T-cell (primary cell): ENCODE measurements around the gene ACER3. TPM values are rescaled to one million over a fixed set of nuclear protein-coding genes. Genes with fewer than 3 reads are reported as not detected.

ENCODE experiments used
- ATAC-seq, 4 experiments: fragments of 200-7000 bp in 3 of 4; fragments of 150-1000 bp in 1 of 4; cut with Tn5 transposase; replicated peaks in 1 of 4; 1 replicate in 3 of 4; 2 replicates in 1 of 4; pipeline ENCODE4 v1.10.0; 2021; ENCODE audit warnings: moderate library complexity in 3 of 4, mild to moderate bottlenecking in 2 of 4, moderate number of reproducible peaks in 1 of 4
- CTCF ChIA-PET, 2 donors: fragments of 300-600 bp; sonication (Branson Sonifier 250); formaldehyde crosslinking; loops; one replicate each; lab custom pipeline; 2022; ENCODE audit warnings: antibody characterized with exemption in 2 of 2; lab: Charles Lee
- POLR2A ChIA-PET, 2 donors: fragments of 300-600 bp; sonication (Branson Sonifier 250); formaldehyde crosslinking; loops; one replicate each; lab custom pipeline; 2022; ENCODE audit warnings: antibody characterized with exemption in 2 of 2; lab: Charles Lee
- DNase-seq, 35 experiments: peaks; one replicate each; pipeline versions ENCODE4 v3.0.0 to v3.0.0-alpha.2; 2013 to 2023
- H3K27ac ChIP-seq: one replicate; pipeline ENCODE4 v1.5.1; 2013; ENCODE audit warnings: low read length
- H3K27me3 ChIP-seq, 2 experiments: replicated peaks in 1 of 2; 1 replicate in 1 of 2; 2 replicates in 1 of 2; pipeline versions ENCODE4 v1.6.1 to v1.7.0; 2013; ENCODE audit warnings: low read length in 1 of 2, mixed read lengths in 1 of 2; ENCODE audit not compliant: control insufficient read depth in 2 of 2, insufficient read depth in 2 of 2; ENCODE audit errors: extremely low read depth in 1 of 2
- H3K36me3 ChIP-seq, 2 donors: 1 replicate in 1 of 2; 2 replicates in 1 of 2; pipeline versions ENCODE4 v1.6.1 to v1.7.0; 2013; ENCODE audit warnings: low read length in 1 of 2; ENCODE audit not compliant: control insufficient read depth in 2 of 2, insufficient read depth in 1 of 2; ENCODE audit errors: extremely low read depth in 1 of 2
- H3K4me1 ChIP-seq, 2 experiments: 1 replicate in 1 of 2; 2 replicates in 1 of 2; pipeline versions ENCODE4 v1.6.1 to v1.7.0; 2013; ENCODE audit warnings: low read length in 2 of 2, mixed read lengths in 1 of 2; ENCODE audit not compliant: insufficient read depth in 2 of 2, control insufficient read depth in 1 of 2; ENCODE audit errors: extremely low read depth in 1 of 2
- H3K4me3 ChIP-seq, 2 donors: 1 replicate in 1 of 2; 2 replicates in 1 of 2; pipeline versions ENCODE4 v1.5.1 to v1.7.0; 2013; ENCODE audit warnings: mild to moderate bottlenecking in 2 of 2, low read length in 1 of 2, moderate library complexity in 1 of 2; ENCODE audit not compliant: control insufficient read depth in 1 of 2; ENCODE audit errors: extremely low read depth in 1 of 2
- H3K9me3 ChIP-seq: 2 replicates; pipeline ENCODE4 v1.7.0; 2013
- H3K27ac Mint-ChIP-seq, 2 donors: one replicate each; pipeline ENCODE4 v1.8.0; 2020 to 2021; ENCODE audit warnings: mild to moderate bottlenecking in 2 of 2, mixed read lengths in 2 of 2
- H3K27me3 Mint-ChIP-seq, 2 donors: one replicate each; pipeline ENCODE4 v1.8.0; 2021 to 2022; ENCODE audit warnings: mixed read lengths in 2 of 2
- H3K36me3 Mint-ChIP-seq: one replicate; pipeline ENCODE4 v1.8.0; 2021; ENCODE audit warnings: mixed read lengths
- H3K4me1 Mint-ChIP-seq, 3 donors: one replicate each; pipeline ENCODE4 v1.8.0; 2020 to 2022; ENCODE audit warnings: mixed read lengths in 3 of 3, mild to moderate bottlenecking in 1 of 3
- H3K4me3 Mint-ChIP-seq, 3 donors: one replicate each; pipeline ENCODE4 v1.8.0; 2020 to 2022; ENCODE audit warnings: mild to moderate bottlenecking in 3 of 3, mixed read lengths in 3 of 3, moderate library complexity in 3 of 3
- H3K9me3 Mint-ChIP-seq, 3 donors: one replicate each; pipeline ENCODE4 v1.8.0; 2020 to 2022; ENCODE audit warnings: mixed read lengths in 3 of 3
- WGBS: methylation state at CpG from one replicate; pipeline ENCODE4 v1.1.5; 2013; ENCODE audit warnings: missing lambda C conversion rate; ENCODE audit not compliant: insufficient coverage; 5-methylcytosine and 5-hydroxymethylcytosine counted together
- total RNA-seq, 35 experiments: library from RNA in 6 of 35; stranded (reverse) in 6 of 35; fragments of 120-200 nt in 1 of 35; gene quantifications; one replicate each; pipeline versions ENCODE4 v1.2.1 to v1.2.4 and lab custom pipeline; 2013 to 2026

ACER3 gene
- total RNA-seq, 5 donors from 2014 or later (not counting 1 experiment from before 2014, with no cell fraction given), result 4.3 to 9.0 (median 5.2) TPM

- ChIA-PET POLR2A (no interaction called here), CTCF (interaction anchor here in 1 of 2 donors (1.0 kb wide), 1 partner anchor 60 kb away, joined by 4 read pairs; no protein-coding TSS in a partner anchor)
- no peaks in the 10 kb centered on the region for H3K27me3 Mint-ChIP-seq
- H3K27ac Mint-ChIP-seq, result no peak overlapping the region
- Histone ChIP-seq H3K4me3 (no peak overlapping the region), H3K27me3 (no peaks in the 10 kb centered on the region), H3K9me3 (no peaks in the 10 kb centered on the region), H3K36me3 (no peaks in the 10 kb centered on the region), H3K27ac (no peak overlapping the region), H3K4me1 (no peaks in the 10 kb centered on the region)
- no peaks in the 10 kb centered on the region for H3K4me1 Mint-ChIP-seq
- peaks cover 0 to 4% (median 0%) of the 10 kb centered on the region in 3 donors for H3K9me3 Mint-ChIP-seq
- no peak for DNase-seq
- ATAC-seq, result no peak
- H3K4me3 Mint-ChIP-seq, result no peak overlapping the region
- peaks cover 18% of the 10 kb centered on the region for H3K36me3 Mint-ChIP-seq
Observed at GRCh38 chr11:76980196-76980595, 119.5 kb downstream of the ACER3 start.

- ChIA-PET POLR2A (no interaction called here), CTCF (no interaction called here)
- Mint-ChIP-seq H3K4me3 (no peak overlapping the region), H3K27me3 (no peaks in the 10 kb centered on the region), H3K27ac (no peak overlapping the region), H3K4me1 (no peaks in the 10 kb centered on the region), H3K9me3 (no peaks in the 10 kb centered on the region), H3K36me3 (peaks cover 28% of the 10 kb centered on the region)
- Histone ChIP-seq H3K27ac (no peak overlapping the region), H3K27me3 (no peaks in the 10 kb centered on the region), H3K36me3 (no peaks in the 10 kb centered on the region), H3K4me3 (no peak overlapping the region), H3K4me1 (no peaks in the 10 kb centered on the region), H3K9me3 (no peaks in the 10 kb centered on the region)
- ATAC-seq (no peak), DNase-seq (no peak)
- WGBS, result 100% methylated on average over 1 of the region's 1 CpG
Observed at GRCh38 chr11:76984743-76985142, 124.0 kb downstream of the ACER3 start.

- Histone ChIP-seq H3K4me1 (no peaks in the 10 kb centered on the region), H3K9me3 (no peaks in the 10 kb centered on the region), H3K27me3 (no peaks in the 10 kb centered on the region), H3K27ac (no peak overlapping the region), H3K4me3 (no peak overlapping the region), H3K36me3 (no peaks in the 10 kb centered on the region)
- Mint-ChIP-seq H3K4me3 (no peak overlapping the region), H3K36me3 (peaks cover 32% of the 10 kb centered on the region), H3K27me3 (no peaks in the 10 kb centered on the region), H3K27ac (no peak overlapping the region), H3K4me1 (no peaks in the 10 kb centered on the region), H3K9me3 (no peaks in the 10 kb centered on the region)
- ChIA-PET CTCF (no interaction called here), POLR2A (no interaction called here)
- DNase-seq (no peak), ATAC-seq (no peak)
- WGBS, result no CpG with 5 or more reads among the region's 1 CpG
Observed at GRCh38 chr11:76987203-76987602, 126.5 kb downstream of the ACER3 start.

GRCh38 chr11:76990628-76991027 is 129.9 kb downstream of the ACER3 start:
- Histone ChIP-seq H3K27me3 (no peaks in the 10 kb centered on the region), H3K27ac (no peak overlapping the region), H3K4me1 (no peaks in the 10 kb centered on the region), H3K36me3 (no peaks in the 10 kb centered on the region), H3K4me3 (no peak overlapping the region), H3K9me3 (no peaks in the 10 kb centered on the region)
- H3K4me3 Mint-ChIP-seq, result no peak overlapping the region
- DNase-seq, result no peak
- no peak for ATAC-seq
- H3K27me3 Mint-ChIP-seq, result no peaks in the 10 kb centered on the region
- POLR2A ChIA-PET, result interaction anchor here in 1 of 2 donors (0.7 kb wide), 1 partner anchor 22 kb away, joined by 6 read pairs; no protein-coding TSS in a partner anchor
- peaks cover 26% of the 10 kb centered on the region for H3K36me3 Mint-ChIP-seq
- no peak overlapping the region for H3K27ac Mint-ChIP-seq
- CTCF ChIA-PET, result no interaction called here
- no peaks in the 10 kb centered on the region for H3K9me3 Mint-ChIP-seq
- H3K4me1 Mint-ChIP-seq, result no peaks in the 10 kb centered on the region
- WGBS, result no CpG with 5 or more reads among the region's 1 CpG

- Mint-ChIP-seq H3K27me3 (no peaks in the 10 kb centered on the region), H3K36me3 (peaks cover 8% of the 10 kb centered on the region), H3K9me3 (no peaks in the 10 kb centered on the region), H3K27ac (no peak overlapping the region), H3K4me3 (no peak overlapping the region), H3K4me1 (peaks cover 0 to 4% (median 4%) of the 10 kb centered on the region in 3 donors)
- Histone ChIP-seq H3K4me3 (no peak overlapping the region), H3K27ac (no peak overlapping the region), H3K9me3 (no peaks in the 10 kb centered on the region), H3K27me3 (no peaks in the 10 kb centered on the region), H3K36me3 (no peaks in the 10 kb centered on the region), H3K4me1 (peaks cover 0 to 2% of the 10 kb centered on the region in 2 experiments)
- POLR2A ChIA-PET, result no interaction called here
- DNase-seq, result no peak
- ATAC-seq, result no peak
- CTCF ChIA-PET, result no interaction called here
Observed at GRCh38 chr11:76995081-76995576, 134.4 kb downstream of the ACER3 start.

- peaks cover 0 to 4% (median 4%) of the 10 kb centered on the region in 3 donors for H3K4me1 Mint-ChIP-seq
- no CpG with 5 or more reads among the region's 1 CpG for WGBS
- H3K27ac ChIP-seq, result no peak overlapping the region
- H3K27me3 ChIP-seq, result no peaks in the 10 kb centered on the region
- ChIA-PET CTCF (interaction anchor here in 1 of 2 donors (1.2 kb wide), 1 partner anchor 50 kb away, joined by 10 read pairs; no protein-coding TSS in a partner anchor), POLR2A (no interaction called here)
- H3K9me3 Mint-ChIP-seq, result no peaks in the 10 kb centered on the region
- H3K4me3 ChIP-seq, result no peak overlapping the region
- no peaks in the 10 kb centered on the region for H3K9me3 ChIP-seq
- peak in 1 of 35 experiments; percentile 2 for DNase-seq
- H3K36me3 Mint-ChIP-seq, result peaks cover 4% of the 10 kb centered on the region
- no peaks in the 10 kb centered on the region for H3K27me3 Mint-ChIP-seq
- peak in 2 of 4 experiments; percentile 30 to 35 for ATAC-seq
- peaks cover 0 to 2% of the 10 kb centered on the region in 2 experiments for H3K4me1 ChIP-seq
- H3K4me3 Mint-ChIP-seq, result no peak overlapping the region
- H3K36me3 ChIP-seq, result no peaks in the 10 kb centered on the region
- no peak overlapping the region for H3K27ac Mint-ChIP-seq
Observed at GRCh38 chr11:76997512-76997911, 136.8 kb downstream of the ACER3 start.

GRCh38 chr11:76999597-76999996 is 138.9 kb downstream of the ACER3 start:
- no peak for ATAC-seq
- no peaks in the 10 kb centered on the region for H3K9me3 Mint-ChIP-seq
- no peaks in the 10 kb centered on the region for H3K36me3 ChIP-seq

More at GRCh38 chr11:76999597-76999996, 138.9 kb downstream of the ACER3 start:
- POLR2A ChIA-PET, result no interaction called here
- H3K4me3 ChIP-seq, result no peak overlapping the region
- no peaks in the 10 kb centered on the region for H3K27me3 ChIP-seq
- DNase-seq, result no peak
- H3K4me3 Mint-ChIP-seq, result no peak overlapping the region
- H3K36me3 Mint-ChIP-seq, result peaks cover 4% of the 10 kb centered on the region
- H3K4me1 Mint-ChIP-seq, result peaks cover 0 to 4% (median 4%) of the 10 kb centered on the region in 3 donors
- WGBS, result no CpG with 5 or more reads among the region's 1 CpG
- H3K27ac Mint-ChIP-seq, result no peak overlapping the region
- CTCF ChIA-PET, result no interaction called here
- H3K9me3 ChIP-seq, result no peaks in the 10 kb centered on the region
- no peak overlapping the region for H3K27ac ChIP-seq
- H3K4me1 ChIP-seq, result peaks cover 0 to 2% of the 10 kb centered on the region in 2 experiments
- H3K27me3 Mint-ChIP-seq, result no peaks in the 10 kb centered on the region
